T-cell (primary cell): ENCODE results near the gene ESPN. TPM values are rescaled to one million over a fixed set of nuclear protein-coding genes. Genes with fewer than 3 reads are reported as not detected.
A peak's percentile ranks its signal among the peaks of the same experiment; 100 is the strongest.

Experiments used
- ATAC-seq, 4 experiments: fragments of 200-7000 bp in 3 of 4; fragments of 150-1000 bp in 1 of 4; cut with Tn5 transposase; replicated peaks in 1 of 4; 1 replicate in 3 of 4; 2 replicates in 1 of 4; pipeline ENCODE4 v1.10.0; 2021; ENCODE audit warnings: moderate library complexity in 3 of 4, mild to moderate bottlenecking in 2 of 4, moderate number of reproducible peaks in 1 of 4
- CTCF ChIA-PET, 2 donors: fragments of 300-600 bp; sonication (Branson Sonifier 250); formaldehyde crosslinking; loops; one replicate each; lab custom pipeline; 2022; ENCODE audit warnings: antibody characterized with exemption in 2 of 2; lab: Charles Lee
- POLR2A ChIA-PET, 2 donors: fragments of 300-600 bp; sonication (Branson Sonifier 250); formaldehyde crosslinking; loops; one replicate each; lab custom pipeline; 2022; ENCODE audit warnings: antibody characterized with exemption in 2 of 2; lab: Charles Lee
- DNase-seq, 35 experiments: peaks; one replicate each; pipeline versions ENCODE4 v3.0.0 to v3.0.0-alpha.2; 2013 to 2023
- H3K27ac ChIP-seq: one replicate; pipeline ENCODE4 v1.5.1; 2013; ENCODE audit warnings: low read length
- H3K27me3 ChIP-seq, 2 experiments: replicated peaks in 1 of 2; 1 replicate in 1 of 2; 2 replicates in 1 of 2; pipeline versions ENCODE4 v1.6.1 to v1.7.0; 2013; ENCODE audit warnings: low read length in 1 of 2, mixed read lengths in 1 of 2; ENCODE audit not compliant: control insufficient read depth in 2 of 2, insufficient read depth in 2 of 2; ENCODE audit errors: extremely low read depth in 1 of 2
- H3K36me3 ChIP-seq, 2 donors: 1 replicate in 1 of 2; 2 replicates in 1 of 2; pipeline versions ENCODE4 v1.6.1 to v1.7.0; 2013; ENCODE audit warnings: low read length in 1 of 2; ENCODE audit not compliant: control insufficient read depth in 2 of 2, insufficient read depth in 1 of 2; ENCODE audit errors: extremely low read depth in 1 of 2
- H3K4me1 ChIP-seq, 2 experiments: 1 replicate in 1 of 2; 2 replicates in 1 of 2; pipeline versions ENCODE4 v1.6.1 to v1.7.0; 2013; ENCODE audit warnings: low read length in 2 of 2, mixed read lengths in 1 of 2; ENCODE audit not compliant: insufficient read depth in 2 of 2, control insufficient read depth in 1 of 2; ENCODE audit errors: extremely low read depth in 1 of 2
- H3K4me3 ChIP-seq, 2 donors: 1 replicate in 1 of 2; 2 replicates in 1 of 2; pipeline versions ENCODE4 v1.5.1 to v1.7.0; 2013; ENCODE audit warnings: mild to moderate bottlenecking in 2 of 2, low read length in 1 of 2, moderate library complexity in 1 of 2; ENCODE audit not compliant: control insufficient read depth in 1 of 2; ENCODE audit errors: extremely low read depth in 1 of 2
- H3K9me3 ChIP-seq: 2 replicates; pipeline ENCODE4 v1.7.0; 2013
- H3K27ac Mint-ChIP-seq, 2 donors: one replicate each; pipeline ENCODE4 v1.8.0; 2020 to 2021; ENCODE audit warnings: mild to moderate bottlenecking in 2 of 2, mixed read lengths in 2 of 2
- H3K27me3 Mint-ChIP-seq, 2 donors: one replicate each; pipeline ENCODE4 v1.8.0; 2021 to 2022; ENCODE audit warnings: mixed read lengths in 2 of 2
- H3K36me3 Mint-ChIP-seq: one replicate; pipeline ENCODE4 v1.8.0; 2021; ENCODE audit warnings: mixed read lengths
- H3K4me1 Mint-ChIP-seq, 3 donors: one replicate each; pipeline ENCODE4 v1.8.0; 2020 to 2022; ENCODE audit warnings: mixed read lengths in 3 of 3, mild to moderate bottlenecking in 1 of 3
- H3K4me3 Mint-ChIP-seq, 3 donors: one replicate each; pipeline ENCODE4 v1.8.0; 2020 to 2022; ENCODE audit warnings: mild to moderate bottlenecking in 3 of 3, mixed read lengths in 3 of 3, moderate library complexity in 3 of 3
- H3K9me3 Mint-ChIP-seq, 3 donors: one replicate each; pipeline ENCODE4 v1.8.0; 2020 to 2022; ENCODE audit warnings: mixed read lengths in 3 of 3
- WGBS: methylation state at CpG from one replicate; pipeline ENCODE4 v1.1.5; 2013; ENCODE audit warnings: missing lambda C conversion rate; ENCODE audit not compliant: insufficient coverage; 5-methylcytosine and 5-hydroxymethylcytosine counted together
- total RNA-seq, 35 experiments: library from RNA in 6 of 35; stranded (reverse) in 6 of 35; fragments of 120-200 nt in 1 of 35; gene quantifications; one replicate each; pipeline versions ENCODE4 v1.2.1 to v1.2.4 and lab custom pipeline; 2013 to 2026

Gene ESPN
- total RNA-seq, 5 donors from 2014 or later (not counting 1 experiment from before 2014, with no cell fraction given), result 2.1 to 9.2 (median 6.2) TPM

DNA sequence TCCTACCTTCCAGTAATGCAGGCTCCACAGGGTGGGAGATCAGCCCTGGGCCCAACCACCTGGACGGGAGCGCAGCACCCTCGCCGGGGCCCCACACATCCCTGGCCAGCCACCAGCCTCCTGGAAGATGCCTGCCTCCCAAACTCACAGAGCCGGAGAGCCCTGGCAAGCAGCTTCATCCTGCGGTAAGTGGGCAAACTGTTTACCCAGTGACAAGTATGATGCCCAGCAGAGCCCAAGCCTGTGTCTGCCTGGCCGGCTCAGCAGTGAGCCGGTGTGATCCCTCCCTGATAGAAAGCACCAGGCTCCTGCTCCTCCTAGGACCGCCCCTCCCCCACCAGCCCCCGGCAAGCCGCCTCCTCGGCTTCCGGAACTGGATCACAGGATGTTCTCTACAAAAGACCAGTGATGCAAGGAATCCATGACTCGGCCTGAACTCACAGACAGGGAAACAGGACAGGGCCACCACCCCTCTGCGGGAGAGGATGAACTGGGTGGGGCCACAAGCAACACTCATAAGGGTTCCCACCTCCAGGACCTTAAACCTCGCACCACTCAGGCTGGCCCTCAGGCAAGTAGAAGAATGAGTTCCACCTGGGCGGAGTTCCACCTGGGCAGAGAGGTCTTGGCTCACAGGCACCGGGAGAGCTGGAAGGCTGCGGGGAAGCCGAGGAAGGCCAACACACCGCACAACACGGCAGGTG is 38.9 kb upstream of the ESPN start:
- Histone ChIP-seq H3K9me3 (no peaks in the 10 kb centered on the region), H3K27ac (no peak overlapping the region), H3K4me3 (no peak overlapping the region), H3K27me3 (no peaks in the 10 kb centered on the region), H3K36me3 (no peaks in the 10 kb centered on the region), H3K4me1 (peaks cover 0 to 3% of the 10 kb centered on the region in 2 experiments)
- no peaks in the 10 kb centered on the region for H3K36me3 Mint-ChIP-seq
- POLR2A ChIA-PET, result no interaction called here
- ATAC-seq (no peak), DNase-seq (no peak)
- 94% methylated on average over 11 of the region's 22 CpGs for WGBS
- H3K4me3 Mint-ChIP-seq, result no peak overlapping the region
- H3K9me3 Mint-ChIP-seq, result no peaks in the 10 kb centered on the region
- no peaks in the 10 kb centered on the region for H3K27me3 Mint-ChIP-seq
- H3K4me1 Mint-ChIP-seq, result peaks cover 0 to 2% (median 0%) of the 10 kb centered on the region in 3 donors
- CTCF ChIA-PET, result interaction anchor here in 1 of 2 donors (0.5 kb wide), 1 partner anchor 22 kb away, joined by 3 read pairs; no protein-coding TSS in a partner anchor
- H3K27ac Mint-ChIP-seq, result no peak overlapping the region

DNA sequence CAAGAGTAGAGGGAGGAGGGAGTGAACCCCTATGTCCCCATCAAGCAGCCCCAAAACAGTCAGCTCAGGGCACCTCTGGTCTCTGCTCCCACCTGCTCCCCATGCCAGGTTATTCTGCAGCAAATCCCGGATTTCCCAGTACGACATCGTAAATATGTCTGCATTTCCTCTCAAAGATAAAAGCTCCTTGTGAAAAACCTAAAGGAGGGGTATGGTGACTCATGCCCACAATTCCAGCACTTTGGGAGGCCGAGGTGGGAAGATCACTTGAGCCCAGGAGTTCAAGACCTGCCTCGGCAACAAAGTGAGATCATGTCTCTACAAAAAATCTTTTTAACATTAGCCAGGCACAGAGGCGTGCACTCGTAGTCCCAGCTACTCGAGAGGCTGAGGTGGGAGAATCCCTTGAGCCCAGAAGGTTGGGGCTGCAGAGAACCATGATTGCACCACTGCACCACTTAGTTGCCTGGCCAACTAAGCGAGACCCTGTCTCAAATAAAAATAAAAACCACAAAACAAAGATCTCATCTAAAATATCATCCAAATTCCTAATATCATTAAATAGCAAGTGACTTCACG is 38.1 kb upstream of the ESPN start:
- H3K27me3 ChIP-seq, result no peaks in the 10 kb centered on the region
- H3K27me3 Mint-ChIP-seq, result no peaks in the 10 kb centered on the region
- no peaks in the 10 kb centered on the region for H3K36me3 ChIP-seq
- no peak overlapping the region for H3K27ac ChIP-seq
- H3K36me3 Mint-ChIP-seq, result no peaks in the 10 kb centered on the region
- H3K27ac Mint-ChIP-seq, result no peak overlapping the region
- H3K9me3 Mint-ChIP-seq, result no peaks in the 10 kb centered on the region
- DNase-seq, result no peak
- peaks cover 0 to 2% (median 0%) of the 10 kb centered on the region in 3 donors for H3K4me1 Mint-ChIP-seq
- POLR2A ChIA-PET, result interaction anchor here in 1 of 2 donors (0.6 kb wide), 1 partner anchor 77 kb away, joined by 3 read pairs; no protein-coding TSS in a partner anchor
- CTCF ChIA-PET, result no interaction called here
- H3K4me3 Mint-ChIP-seq, result no peak overlapping the region
- WGBS, result 95% methylated on average over 3 of the region's 10 CpGs
- peaks cover 0 to 3% of the 10 kb centered on the region in 2 experiments for H3K4me1 ChIP-seq
- ATAC-seq, result no peak
- no peak overlapping the region for H3K4me3 ChIP-seq
- H3K9me3 ChIP-seq, result no peaks in the 10 kb centered on the region

DNA sequence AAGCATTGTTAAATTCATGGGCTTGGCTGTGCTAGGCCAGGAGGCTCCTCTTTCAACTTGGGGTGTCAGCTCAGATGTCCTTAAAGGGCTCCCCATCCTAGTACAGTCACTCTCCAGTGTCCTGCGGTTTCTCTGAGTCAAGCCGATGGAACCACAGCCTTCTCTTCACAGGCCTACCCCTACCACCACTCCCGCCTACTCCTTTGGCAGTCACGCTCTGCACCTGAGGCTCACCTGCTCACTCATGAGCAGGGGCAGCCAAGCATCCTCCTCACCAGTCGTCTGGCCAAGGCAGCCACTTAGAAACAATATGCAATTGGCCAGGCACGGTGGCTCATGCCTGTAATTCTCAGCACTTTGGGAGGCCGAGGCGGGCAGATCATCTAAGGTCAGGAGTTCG is 34.6 kb upstream of the ESPN start:
- CTCF ChIA-PET, result interaction anchor here in 1 of 2 donors (0.6 kb wide), 1 partner anchor 578 kb away, joined by 5 read pairs; no protein-coding TSS in a partner anchor
- Mint-ChIP-seq H3K4me3 (no peak overlapping the region), H3K36me3 (no peaks in the 10 kb centered on the region), H3K27me3 (no peaks in the 10 kb centered on the region), H3K9me3 (no peaks in the 10 kb centered on the region), H3K4me1 (peaks cover 16 to 22% (median 20%) of the 10 kb centered on the region in 3 donors), H3K27ac (no peak overlapping the region)
- no peak overlapping the region for H3K4me3 ChIP-seq
- no peak for ATAC-seq
- POLR2A ChIA-PET, result interaction anchor here in 1 of 2 donors (0.6 kb wide), 1 partner anchor 393 kb away, joined by 3 read pairs; no protein-coding TSS in a partner anchor
- H3K27ac ChIP-seq, result no peak overlapping the region
- 96% methylated on average over 5 of the region's 9 CpGs for WGBS
- H3K9me3 ChIP-seq, result no peaks in the 10 kb centered on the region
- H3K27me3 ChIP-seq, result peaks cover 0 to 5% of the 10 kb centered on the region in 2 experiments
- peaks cover 12 to 26% of the 10 kb centered on the region in 2 experiments for H3K4me1 ChIP-seq
- no peaks in the 10 kb centered on the region for H3K36me3 ChIP-seq
- DNase-seq, result no peak

DNA sequence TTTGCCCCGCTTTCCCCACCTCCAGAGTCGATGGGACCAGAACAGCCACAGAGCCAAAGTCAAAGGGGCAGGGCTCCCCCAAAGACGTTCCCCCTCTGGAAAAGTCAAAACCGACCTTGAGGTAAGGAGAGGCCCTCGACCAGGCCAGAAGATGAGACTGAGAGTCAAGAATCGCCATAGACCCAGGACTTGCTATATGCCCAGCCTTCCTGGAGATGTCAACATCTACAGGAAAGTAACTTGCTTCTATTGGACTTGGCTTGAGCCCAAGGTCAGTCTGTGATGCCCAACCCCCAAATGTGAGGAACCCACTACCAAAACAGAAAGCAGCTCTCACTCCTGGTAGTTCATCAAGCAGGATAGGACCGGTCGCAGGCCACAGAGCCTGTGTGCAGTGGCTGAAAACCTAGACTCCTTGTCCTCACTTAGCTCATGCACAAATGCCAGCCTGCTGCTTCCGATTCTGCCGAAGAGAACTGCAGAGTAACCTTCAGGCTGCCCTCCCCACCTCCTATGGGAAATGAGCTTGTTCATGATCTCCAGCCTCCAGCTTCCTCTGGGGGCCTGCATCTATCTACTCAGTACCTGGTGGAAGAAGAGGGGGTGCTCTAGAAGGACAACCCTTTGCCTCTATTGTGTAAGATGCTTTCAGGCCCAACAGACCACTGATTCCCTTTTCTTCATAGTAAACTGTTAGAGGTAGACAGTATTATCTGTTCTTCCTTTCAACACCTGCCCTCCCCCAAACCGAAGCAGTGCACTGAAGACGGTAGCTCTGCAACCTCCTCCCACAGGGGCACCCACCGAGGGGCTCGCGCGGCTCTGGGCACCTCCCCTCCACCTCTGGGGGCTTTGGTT is 32.4 kb upstream of the ESPN start:
- ATAC-seq (no peak), DNase-seq (peak in 3 of 35 experiments; percentile 4 to 23 (median 12))
- POLR2A ChIA-PET, result interaction anchor here in 1 of 2 donors (0.6 kb wide), 1 partner anchor 35 kb away, joined by 4 read pairs; no protein-coding TSS in a partner anchor
- Mint-ChIP-seq H3K9me3 (no peaks in the 10 kb centered on the region), H3K36me3 (no peaks in the 10 kb centered on the region), H3K27me3 (no peaks in the 10 kb centered on the region), H3K4me3 (peak overlapping the region; percentile 70 to 82 (median 70)), H3K27ac (peak overlapping the region in 1 of 2 donors; percentile 39), H3K4me1 (peaks cover 21 to 24% (median 24%) of the 10 kb centered on the region in 3 donors)
- no peaks in the 10 kb centered on the region for H3K9me3 ChIP-seq
- H3K27ac ChIP-seq, result no peak overlapping the region
- peak overlapping the region in 1 of 2 donors; percentile 38 for H3K4me3 ChIP-seq
- peaks cover 0 to 5% of the 10 kb centered on the region in 2 experiments for H3K27me3 ChIP-seq
- H3K4me1 ChIP-seq, result peaks cover 12 to 27% of the 10 kb centered on the region in 2 experiments
- H3K36me3 ChIP-seq, result no peaks in the 10 kb centered on the region
- CTCF ChIA-PET, result interaction anchor here in 1 of 2 donors (1.0 to 1.2 kb wide), 2 partner anchors 33 to 44 kb away, joined by 3 read pairs; no protein-coding TSS in a partner anchor
- 44% methylated on average over 10 of the region's 16 CpGs for WGBS

DNA sequence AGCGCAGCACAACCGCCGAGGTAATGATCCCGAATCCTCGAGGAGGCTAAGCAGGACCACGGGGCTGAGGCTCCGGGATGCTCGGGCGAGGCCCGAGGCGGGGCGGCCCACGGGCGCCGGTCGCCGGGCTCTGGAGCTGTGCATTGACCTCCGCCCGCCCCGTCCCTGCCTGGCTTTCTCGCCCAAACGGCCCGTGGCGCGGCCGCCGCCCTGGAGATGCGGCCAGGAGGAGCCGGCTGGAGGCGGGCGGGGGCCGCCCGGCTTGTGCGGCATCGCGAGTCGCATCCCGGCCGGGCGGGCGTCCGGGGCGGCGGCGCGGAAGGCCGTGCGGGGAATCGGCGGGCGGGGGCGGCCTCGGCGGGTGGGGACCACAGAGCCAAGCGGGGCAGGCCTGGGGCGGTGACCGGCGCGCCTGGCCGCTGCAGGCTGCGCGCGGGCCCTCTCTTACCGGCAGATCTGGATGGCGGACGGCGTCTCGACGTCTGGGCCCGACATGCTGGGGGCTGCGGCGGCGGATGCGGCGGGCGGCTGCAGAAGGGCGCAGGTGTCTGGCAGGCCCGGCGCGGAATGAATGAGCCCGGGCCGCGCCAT is 31.7 kb upstream of the ESPN start:
- ChIA-PET POLR2A (interaction anchor here in 1 of 2 donors (0.6 kb wide), 1 partner anchor 25 kb away, joined by 3 read pairs; no protein-coding TSS in a partner anchor), CTCF (interaction anchor here (0.6 to 1.2 kb wide), 5 partner anchors 34 to 397 kb away, joined by 3 to 9 read pairs (median 3); no protein-coding TSS in a partner anchor)
- no peaks in the 10 kb centered on the region for H3K9me3 ChIP-seq
- H3K4me1 ChIP-seq, result peaks cover 12 to 27% of the 10 kb centered on the region in 2 experiments
- WGBS, result under 1% methylated on average over 83 of the region's 83 CpGs
- H3K27ac ChIP-seq, result no peak overlapping the region
- peaks cover 21 to 24% (median 24%) of the 10 kb centered on the region in 3 donors for H3K4me1 Mint-ChIP-seq
- H3K9me3 Mint-ChIP-seq, result no peaks in the 10 kb centered on the region
- peak overlapping the region in 1 of 2 donors; percentile 38 for H3K4me3 ChIP-seq
- no peaks in the 10 kb centered on the region for H3K36me3 ChIP-seq
- no peak for ATAC-seq
- no peak for DNase-seq
- H3K36me3 Mint-ChIP-seq, result no peaks in the 10 kb centered on the region
- no peaks in the 10 kb centered on the region for H3K27me3 Mint-ChIP-seq
- peak overlapping the region; percentile 68 to 76 for H3K27ac Mint-ChIP-seq
- peak overlapping the region; percentile 77 to 86 (median 82) for H3K4me3 Mint-ChIP-seq
- peaks cover 0 to 5% of the 10 kb centered on the region in 2 experiments for H3K27me3 ChIP-seq
